GM18508 (cell line): ENCODE data around the gene WDR59.

Source experiments
- ATAC-seq: cut with Tn5 transposase; IDR thresholded peaks from one replicate; pipeline ENCODE4 v1.9.1; 2021; ENCODE audit warnings: moderate number of reproducible peaks; ENCODE audit not compliant: insufficient read depth, unreplicated experiment

The WDR59 gene

DNA sequence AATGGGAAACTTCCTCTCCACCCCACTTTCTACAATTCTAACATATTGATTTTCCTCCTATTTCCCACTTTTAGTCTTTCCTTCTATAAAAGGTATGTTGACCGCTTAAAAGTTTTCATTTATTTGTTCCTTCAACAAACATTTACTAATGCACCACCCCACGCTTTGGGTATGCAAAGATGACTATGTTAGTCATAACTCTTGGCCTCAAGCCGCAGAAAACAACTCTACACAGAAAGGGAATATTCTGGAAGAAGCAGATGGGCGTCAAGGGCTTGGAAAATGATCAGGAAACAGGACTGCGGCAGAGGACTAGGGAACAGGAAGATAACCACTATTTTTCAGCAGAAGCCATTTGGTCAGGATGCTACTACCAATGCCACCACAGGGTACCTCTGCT lies 153.5 kb downstream of the WDR59 start:
- no peak for ATAC-seq

DNA sequence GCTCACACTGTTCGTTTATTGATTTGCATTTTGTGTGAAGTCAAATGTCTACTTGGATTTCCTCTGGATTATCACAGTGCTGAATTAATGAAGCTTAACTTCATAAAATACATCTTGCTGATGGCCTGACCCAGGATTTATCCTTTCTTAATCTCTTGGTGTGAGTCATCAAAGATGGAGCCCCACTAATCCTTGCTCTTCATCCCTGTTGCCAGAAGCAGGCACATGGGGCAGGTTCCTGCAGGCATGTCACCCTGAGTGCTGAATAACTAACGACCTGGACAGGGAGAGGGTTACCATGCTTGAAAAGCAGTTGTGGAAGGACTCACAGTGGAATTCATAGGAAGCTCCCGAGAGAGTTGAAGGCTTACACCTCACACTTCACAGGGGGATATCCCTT lies 154.3 kb downstream of the WDR59 start:
- no peak for ATAC-seq

DNA sequence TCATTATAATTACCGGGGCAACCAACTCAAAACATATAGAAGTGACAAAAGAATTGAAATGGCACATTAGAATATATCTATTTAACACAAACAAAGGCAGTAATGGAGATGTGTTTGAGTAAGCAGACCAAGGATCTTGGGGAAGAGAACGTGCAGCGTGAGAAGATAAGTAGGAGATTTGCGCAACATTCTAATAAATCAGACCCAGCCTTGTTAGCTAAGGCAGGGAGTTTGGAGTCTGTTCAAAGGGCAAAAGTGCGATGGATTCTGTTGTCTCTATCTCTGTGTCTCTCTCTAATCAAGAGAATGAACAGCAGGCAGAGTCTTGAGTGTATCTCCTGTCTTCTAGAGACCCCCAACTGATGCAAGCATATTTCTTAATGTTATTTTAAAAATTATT lies 155.3 kb downstream of the WDR59 start:
- no peak for ATAC-seq

- ATAC-seq: no peak
Measured at GRCh38 chr16:74825941-74826340, 159.0 kb downstream of the WDR59 start.

DNA sequence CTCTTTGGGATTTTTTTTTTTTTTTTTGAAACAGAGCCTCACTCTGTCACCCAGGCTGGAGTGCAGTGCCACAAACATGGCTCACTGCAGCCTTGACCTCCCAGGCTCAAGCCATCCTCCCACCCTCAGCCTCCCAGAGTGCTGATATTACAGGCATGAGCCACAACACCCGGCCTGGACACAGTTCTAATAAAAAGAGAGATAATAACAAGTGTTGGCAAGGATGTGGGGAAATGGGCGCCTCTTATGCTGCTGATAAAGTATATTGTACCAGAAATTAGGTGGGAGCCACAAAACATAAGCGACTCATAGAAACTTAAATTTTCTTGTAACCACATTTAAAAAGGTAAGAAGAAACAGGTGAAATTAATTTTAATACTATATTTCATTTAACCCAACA lies 159.9 kb downstream of the WDR59 start:
- no peak for ATAC-seq
